ENCODE data around the gene MTARC1. TPM values are rescaled to one million over a fixed set of nuclear protein-coding genes. Genes with fewer than 3 reads are reported as not detected.

The MTARC1 gene
- polyA plus RNA-seq, 3 donors = 18.2 to 325 (median 136) TPM

DNA sequence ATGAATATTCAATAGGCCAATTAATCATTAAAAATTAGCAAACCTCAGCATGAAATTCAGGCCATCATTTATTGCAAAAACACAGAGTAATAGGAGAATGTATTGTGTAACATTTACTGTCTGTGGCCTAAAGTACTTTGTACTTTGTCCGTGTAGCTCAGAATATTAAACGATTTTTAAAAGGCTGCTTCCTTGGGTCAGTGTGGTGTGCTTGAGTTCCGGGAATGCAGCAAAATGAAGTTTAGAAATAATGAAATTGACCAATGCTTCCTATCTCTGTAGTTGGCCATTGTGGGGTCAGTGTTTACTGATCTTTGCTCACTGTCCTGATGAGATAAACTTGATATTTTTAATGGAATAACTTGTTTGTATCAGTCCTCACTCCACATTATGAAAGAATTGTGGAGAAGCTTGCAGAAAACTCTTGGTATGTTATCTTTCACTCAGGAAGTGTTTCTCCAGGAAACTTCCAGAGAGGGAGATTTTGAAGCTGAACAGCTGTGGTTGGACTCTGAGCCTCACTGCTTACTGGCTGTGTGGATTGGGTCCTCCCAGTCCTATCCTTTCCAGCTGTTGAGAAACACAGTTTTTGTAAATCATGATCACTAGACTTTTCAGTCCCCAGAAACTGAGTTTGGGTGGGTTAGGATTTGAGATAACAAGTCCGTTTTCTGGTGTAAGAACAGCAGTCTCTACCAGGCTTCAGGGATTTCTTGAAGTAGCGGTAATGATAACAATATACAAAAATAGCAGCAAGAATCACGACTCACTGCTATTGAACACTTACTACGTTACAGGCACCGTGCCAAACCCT lies 19.2 kb upstream of the MTARC1 start:
- no peak overlapping the region for H3K27ac ChIP-seq (ENCODE audit: low read depth, low read length)
- WGBS, 3 donors = 34 to 35% (median 35%) methylated on average over 8 of the region's 8 CpGs

DNA sequence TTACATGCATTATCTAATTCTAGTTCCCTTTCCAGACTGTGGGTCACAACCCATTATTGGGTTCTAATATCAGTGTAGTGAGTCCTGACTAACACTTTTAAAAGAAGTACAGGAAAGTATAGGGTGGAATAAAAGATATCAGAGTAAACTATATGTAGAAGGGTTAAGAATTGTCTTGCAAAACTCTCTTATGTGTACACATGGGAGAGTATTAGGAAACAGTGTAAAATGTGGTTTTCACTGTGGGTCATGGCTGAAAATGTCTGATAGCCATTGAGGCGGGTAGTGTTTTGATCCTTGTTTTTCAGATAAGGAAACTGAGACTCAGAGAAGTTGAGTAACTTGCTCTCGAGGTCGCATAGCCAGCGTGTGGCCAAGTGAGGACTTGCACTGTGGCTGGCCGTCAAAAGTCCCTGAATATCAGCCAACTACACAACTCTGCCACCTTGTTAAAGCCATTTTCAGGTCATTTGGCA lies 18.5 kb upstream of the MTARC1 start:
- 28 to 43% (median 42%) methylated on average over 5 of the region's 5 CpGs for WGBS, 3 donors
- H3K27ac ChIP-seq (ENCODE audit: low read depth, low read length) = no peak overlapping the region

DNA sequence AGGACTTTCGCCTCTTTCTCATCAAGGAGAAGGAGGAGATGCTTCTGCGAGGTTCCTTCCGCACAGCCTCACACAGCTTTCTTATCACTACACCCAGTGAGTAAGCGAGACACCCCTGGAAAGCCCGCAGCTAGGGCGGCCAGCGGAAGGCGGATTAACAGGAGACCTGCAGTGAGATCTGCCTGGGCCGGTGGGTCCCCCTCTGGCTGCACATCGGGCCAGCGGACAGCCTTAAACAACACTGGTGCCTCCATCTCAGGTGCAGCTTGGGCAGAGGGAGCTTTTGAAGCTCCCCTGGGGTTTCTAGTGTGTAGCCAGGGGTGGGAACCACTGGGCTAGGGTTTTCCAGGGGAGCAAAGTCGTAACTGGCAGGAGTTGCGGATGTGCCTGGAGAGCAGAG lies 17.5 kb upstream of the MTARC1 start:
- H3K27ac ChIP-seq (ENCODE audit: low read depth, low read length) = no peak overlapping the region
- 94 to 98% (median 95%) methylated on average over 13 of the region's 13 CpGs for WGBS, 3 donors

DNA sequence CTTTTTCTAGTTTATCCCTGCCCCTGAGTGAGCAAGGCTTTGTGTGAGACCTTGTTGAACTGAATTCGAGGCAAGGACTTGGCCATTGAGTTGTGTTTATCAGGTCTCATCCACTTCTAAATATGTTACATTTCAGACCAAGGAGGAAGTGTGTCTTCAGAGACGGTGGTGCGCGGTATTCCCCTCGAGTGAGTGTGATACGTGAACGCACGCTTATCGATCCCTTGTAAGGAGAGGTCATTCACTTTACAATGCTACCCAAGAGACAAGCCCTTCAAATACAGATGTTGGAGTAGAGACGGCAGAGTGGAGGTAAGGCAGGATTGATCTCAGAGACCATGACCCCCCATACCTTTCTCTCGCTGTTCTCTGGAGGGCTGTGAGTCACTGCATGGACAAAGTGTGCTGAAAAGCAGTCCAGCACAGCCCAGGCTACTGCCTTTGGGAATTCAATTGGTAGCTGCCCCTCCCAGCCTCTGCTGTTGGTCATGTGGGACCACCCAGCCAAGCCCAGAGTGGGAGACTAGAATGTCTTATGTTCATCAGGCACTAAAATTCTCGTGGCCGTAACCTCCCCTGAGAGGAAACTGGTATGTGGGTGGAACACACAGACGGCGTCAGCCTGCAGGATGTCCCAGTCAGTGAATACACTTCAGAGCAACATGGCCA lies 16.3 kb upstream of the MTARC1 start:
- H3K27ac ChIP-seq (ENCODE audit: low read depth, low read length) = no peak overlapping the region
- 75 to 89% (median 80%) methylated on average over 15 of the region's 15 CpGs for WGBS, 3 donors

DNA sequence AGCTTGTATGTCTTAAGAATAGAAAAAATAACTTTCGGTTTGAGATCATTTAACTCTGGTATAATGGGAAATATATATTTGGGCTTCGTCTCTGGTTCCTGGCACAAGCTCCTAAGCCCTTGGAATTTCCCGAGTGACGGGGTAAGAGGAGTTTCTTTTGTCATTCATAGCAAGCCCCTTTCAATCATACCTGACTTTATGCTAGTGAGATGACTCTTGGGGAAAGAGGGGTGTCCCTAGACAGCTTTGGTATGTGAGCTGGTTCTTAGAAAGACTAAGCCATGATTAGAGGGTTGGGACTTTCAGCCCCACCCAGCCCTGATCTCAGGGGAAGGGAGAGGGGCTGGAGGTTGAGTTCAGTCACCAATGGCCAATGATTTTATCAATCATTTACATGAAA lies 13.9 kb upstream of the MTARC1 start:
- WGBS, 3 donors = 86 to 91% (median 91%) methylated on average over 4 of the region's 4 CpGs
- H3K27ac ChIP-seq (ENCODE audit: low read depth, low read length) = no peak overlapping the region

DNA sequence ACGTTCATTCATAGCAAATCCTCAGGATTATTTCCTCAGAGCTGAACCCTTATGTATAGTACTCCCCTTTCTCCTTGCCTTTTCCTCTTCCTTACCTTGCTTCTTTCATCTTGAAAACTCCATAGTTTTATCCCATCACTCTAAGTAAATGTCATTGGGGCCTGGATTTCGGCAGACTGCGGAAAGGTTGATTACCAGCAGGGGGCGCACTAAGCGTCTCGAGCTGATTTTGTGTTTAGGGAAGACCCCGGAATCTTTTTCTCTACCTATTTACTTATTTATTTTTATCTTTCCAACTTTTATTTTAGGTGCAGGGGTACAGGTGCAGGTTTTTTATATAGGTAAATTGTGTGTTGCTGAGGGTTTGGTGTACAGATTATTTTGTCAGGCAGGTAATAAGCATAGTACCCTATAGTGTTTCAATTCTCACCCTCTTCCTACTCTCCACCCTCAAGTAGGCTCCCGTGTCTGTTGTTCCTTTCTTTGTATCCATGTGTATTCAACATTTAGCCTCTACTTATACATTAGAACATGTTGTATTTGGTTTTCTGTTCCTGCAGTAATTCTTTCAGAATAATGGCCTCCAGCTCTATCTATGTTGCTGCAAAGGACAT lies 11.4 kb upstream of the MTARC1 start:
- H3K27ac ChIP-seq (ENCODE audit: low read depth, low read length) = no peak overlapping the region
- 25 to 34% (median 26%) methylated on average over 8 of the region's 8 CpGs for WGBS, 3 donors

DNA sequence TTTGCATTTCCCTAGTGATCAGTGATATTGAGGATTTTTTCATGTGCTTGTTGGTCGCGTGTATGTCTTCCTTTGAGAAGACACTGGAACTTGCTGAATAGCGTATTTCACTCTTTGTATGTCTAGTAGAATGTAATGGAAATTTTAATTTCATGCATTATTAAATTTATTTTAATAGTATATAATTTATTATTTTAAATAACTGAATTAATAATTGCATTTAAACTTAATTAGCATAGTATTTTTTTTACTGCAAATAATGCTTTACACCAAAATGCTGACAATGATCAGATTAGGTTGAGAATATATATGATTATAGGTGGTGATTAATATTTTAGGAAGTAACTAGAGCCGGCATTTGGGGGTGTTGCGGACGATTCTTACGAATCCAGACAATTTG lies 10.5 kb upstream of the MTARC1 start:
- no peak overlapping the region for H3K27ac ChIP-seq (ENCODE audit: low read depth, low read length)
- WGBS, 3 donors = 87 to 91% (median 87%) methylated on average over 7 of the region's 7 CpGs

DNA sequence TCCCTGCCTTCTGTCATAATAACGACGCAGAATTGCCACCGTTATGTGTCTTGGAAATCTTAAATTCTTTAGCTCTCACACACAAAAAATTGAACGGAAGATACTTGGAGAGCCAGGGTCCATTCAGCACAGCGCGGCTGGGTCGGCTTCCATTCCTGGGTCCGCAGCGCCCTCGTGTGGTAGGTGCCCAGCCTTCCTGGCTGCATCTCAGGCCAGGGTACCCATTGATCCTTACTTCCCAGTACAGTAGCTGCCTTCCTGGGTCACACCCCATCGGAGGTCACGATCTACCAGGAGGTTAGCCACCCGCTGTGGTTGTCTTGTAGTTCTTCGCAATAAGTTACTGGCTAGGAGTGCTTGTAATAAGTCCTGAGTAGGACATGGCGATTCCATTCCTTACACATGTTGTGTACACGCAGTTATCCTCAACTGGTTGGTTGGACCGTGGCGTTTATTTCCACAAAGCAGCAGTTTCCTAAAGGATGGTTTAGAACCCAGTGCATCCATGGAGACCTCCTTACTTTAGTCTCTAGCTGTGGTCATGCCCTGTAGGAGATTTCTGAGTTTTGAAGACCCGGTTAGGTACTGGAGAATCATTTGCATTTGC lies 9.9 kb upstream of the MTARC1 start:
- H3K27ac ChIP-seq (ENCODE audit: low read depth, low read length) = no peak overlapping the region
- WGBS, 3 donors = 28 to 31% (median 29%) methylated on average over 19 of the region's 19 CpGs

DNA sequence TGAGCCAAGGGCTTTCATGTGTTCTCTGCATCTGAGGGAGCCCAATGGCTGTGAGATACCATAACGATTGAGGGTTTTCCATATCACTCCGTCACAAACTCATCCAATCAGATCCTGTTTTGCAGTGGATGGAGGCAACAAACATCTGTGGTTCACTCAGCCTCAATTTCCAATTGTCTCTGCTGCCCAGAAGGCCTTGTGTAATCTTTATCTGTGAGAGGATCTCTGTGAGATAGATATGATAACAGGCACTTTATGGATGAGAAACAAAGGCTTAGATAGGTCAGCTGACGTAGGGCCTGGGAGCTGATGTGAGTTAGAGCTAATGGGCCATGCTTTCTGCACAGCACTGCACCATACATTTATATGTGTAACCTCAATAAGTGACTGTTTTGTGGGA lies 3.3 kb upstream of the MTARC1 start:
- H3K27ac ChIP-seq (ENCODE audit: low read depth, low read length) = no peak overlapping the region
- 82 to 87% (median 84%) methylated on average over 3 of the region's 3 CpGs for WGBS, 3 donors

DNA sequence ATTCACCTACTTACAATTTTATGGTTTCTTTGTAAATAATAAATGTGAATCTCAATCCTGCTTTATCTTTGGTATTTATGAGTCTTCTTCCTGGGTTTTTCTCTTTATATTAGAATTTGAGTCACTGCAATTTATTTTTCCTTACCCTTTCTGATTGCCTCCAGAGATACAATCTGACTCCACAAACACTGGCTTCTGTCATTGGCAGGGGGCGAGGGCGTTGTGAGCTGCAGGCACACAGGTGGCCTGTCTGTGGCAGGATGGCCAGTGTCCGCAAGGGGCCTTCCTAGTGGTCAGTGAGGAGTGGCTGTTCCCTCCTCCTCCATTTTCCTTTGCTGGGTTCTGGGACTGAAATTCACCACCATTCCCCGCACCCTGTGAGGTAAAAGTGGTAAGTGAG lies 2.0 kb upstream of the MTARC1 start:
- WGBS, 3 donors = 88 to 91% (median 91%) methylated on average over 4 of the region's 4 CpGs
- H3K27ac ChIP-seq (ENCODE audit: low read depth, low read length) = no peak overlapping the region

DNA sequence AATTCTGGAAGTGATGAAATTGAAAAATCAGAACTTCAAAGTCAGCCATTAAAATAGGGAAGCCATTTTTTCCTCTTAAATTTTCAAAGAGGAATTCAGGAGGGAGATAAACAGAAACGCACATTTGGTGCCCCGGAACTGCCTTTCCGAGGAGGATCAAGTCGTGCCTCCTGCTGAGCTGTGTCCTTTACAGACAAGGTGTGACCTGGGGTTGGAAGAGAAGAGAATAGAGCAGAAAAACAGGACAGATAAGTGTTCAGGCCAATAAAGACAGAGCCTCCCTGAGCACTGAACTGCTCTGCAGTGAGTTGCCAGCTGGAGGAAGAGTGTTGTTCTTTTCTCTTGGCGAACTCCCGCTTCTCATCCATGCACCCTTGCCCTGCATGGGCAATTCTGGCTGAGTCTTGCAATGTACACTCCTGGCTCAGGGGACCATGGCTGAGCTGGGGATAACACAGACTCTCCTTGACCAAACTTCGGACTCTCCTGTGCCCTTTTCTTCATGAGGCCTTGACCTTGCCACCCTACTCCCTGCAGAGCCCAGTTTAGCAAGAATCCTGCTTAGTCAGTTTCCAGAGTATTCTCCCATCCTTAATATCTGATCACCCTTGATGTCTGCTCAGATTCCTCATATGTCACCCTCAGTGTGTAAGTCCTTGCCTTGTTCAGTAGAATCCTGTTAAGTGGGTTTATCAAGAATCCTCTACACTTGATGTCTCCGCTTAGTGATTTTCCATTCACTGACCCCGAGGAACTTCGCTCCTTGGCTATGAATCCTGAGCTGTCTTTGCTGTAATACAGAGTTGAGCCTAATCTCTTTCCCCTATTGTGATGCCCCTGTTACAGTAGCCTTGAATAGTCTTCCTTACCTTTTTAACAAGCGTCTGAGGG lies 1.3 kb upstream of the MTARC1 start:
- WGBS, 3 donors = 84 to 91% (median 90%) methylated on average over 11 of the region's 11 CpGs
- no peak overlapping the region for H3K27ac ChIP-seq (ENCODE audit: low read depth, low read length)

DNA sequence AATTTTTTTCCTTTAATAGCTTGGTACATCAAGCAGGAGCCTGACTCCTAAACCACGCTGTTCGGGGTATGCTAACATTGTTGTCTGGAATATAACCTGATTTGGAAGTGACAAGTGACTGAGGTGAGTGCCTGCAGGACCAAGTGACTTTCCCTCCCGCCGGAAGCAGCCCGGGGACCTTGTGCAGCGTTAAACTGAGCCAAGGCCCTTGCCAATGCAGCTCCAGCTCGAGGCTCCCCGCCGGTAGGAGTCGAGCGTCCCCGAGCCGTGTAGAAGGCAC lies 716 bp upstream of the MTARC1 start:
- 15 to 29% (median 24%) methylated on average over 13 of the region's 13 CpGs for WGBS, 3 donors
- no peak overlapping the region for H3K27ac ChIP-seq (ENCODE audit: low read depth, low read length)

DNA sequence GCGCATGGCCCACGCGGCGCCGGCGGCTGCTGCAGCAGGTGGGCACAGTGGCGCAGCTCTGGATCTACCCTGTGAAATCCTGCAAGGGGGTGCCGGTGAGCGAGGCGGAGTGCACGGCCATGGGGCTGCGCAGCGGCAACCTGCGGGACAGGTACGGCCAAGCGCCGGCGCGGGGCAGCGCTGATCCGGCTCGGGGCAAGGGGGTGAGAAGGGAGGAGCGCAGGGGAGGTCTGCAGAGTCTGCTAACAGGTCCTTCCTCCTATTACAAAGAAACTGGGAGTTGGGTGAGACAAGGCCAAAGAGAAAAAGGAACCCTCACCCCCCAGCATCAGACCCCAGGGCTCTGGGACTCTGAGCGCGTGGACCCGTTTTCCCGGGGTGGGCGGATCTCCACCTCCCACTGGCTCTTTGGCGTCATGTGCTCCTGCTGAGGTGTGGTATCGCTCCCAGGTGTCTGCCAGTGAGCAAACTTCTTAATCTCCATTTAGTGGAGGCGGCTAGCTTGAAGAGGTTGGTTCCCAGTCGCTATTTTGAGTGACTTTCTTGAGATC lies 431 bp downstream of the MTARC1 start:
- WGBS, 3 donors = 2 to 6% (median 6%) methylated on average over 32 of the region's 32 CpGs

DNA sequence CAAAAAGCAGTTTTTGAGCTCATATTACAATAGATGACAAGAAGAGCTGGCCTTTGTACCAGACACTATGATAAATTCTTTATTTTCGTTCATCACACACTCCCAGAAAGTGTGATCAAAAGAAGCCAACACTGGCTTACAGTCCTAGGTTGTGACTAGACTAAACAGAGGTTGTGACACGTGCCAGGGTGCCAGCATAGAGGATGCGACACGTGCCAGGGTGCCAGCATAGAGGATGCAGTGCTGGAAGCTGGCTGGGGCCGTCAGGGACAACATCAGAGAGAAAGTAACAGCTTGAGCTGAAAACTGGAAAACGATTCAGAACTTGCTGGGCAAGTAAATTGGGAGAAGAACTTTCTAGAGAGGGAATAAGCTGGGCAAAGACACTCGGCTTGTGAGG lies 2.2 kb downstream of the MTARC1 start:
- WGBS, 3 donors = 63 to 85% (median 65%) methylated on average over 7 of the region's 7 CpGs
- H3K27ac ChIP-seq (ENCODE audit: low read depth, low read length) = no peak overlapping the region

More for the DNA sequence above, 431 bp downstream of the MTARC1 start:
- no peak overlapping the region for H3K27ac ChIP-seq (ENCODE audit: low read depth, low read length)

DNA sequence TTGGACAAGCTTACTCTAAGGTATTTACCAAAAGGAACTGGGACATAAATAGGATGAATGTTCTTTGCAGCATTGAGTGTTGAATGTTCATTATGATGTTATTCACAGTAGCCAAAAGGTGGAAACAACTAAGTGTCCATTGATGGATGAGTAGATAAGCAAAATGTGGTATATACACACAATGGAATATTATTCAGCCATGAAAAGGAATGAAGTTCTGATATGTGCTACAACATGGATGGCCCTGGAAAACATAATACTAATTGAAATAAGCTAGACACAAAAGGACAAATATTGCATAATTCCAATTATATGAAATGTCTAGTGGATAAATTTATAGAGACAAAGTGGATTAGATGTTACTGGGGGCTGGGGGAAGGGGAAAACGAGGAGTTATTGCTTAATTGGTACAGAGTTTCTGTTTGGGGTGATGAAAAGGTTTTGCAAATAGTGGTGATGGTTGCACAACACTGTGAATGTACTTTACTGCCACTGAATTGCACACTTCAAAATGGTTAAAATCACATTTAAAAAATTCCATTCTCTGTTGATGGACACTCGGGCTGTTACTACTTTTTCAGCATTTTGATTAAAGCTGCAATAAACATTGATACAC lies 2.9 kb downstream of the MTARC1 start:
- H3K27ac ChIP-seq (ENCODE audit: low read depth, low read length) = no peak overlapping the region
- WGBS, 3 donors = 49 to 75% (median 55%) methylated on average over 2 of the region's 2 CpGs

DNA sequence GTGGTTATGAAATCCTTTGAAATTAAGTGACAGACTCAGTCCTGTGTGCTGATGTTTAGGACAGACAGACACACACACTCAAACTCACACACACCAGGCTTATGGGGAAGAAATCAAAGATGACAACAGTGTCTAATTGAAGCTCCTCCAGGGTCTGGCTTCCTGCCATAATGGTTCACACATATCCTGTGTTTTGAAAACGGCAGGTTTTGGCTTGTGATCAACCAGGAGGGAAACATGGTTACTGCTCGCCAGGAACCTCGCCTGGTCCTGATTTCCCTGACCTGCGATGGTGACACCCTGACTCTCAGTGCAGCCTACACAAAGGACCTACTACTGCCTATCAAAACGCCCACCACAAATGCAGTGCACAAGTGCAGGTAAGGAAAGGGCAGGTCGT lies 4.6 kb downstream of the MTARC1 start:
- WGBS, 3 donors = 26 to 55% (median 29%) methylated on average over 6 of the region's 6 CpGs
- H3K27ac ChIP-seq (ENCODE audit: low read depth, low read length) = no peak overlapping the region

DNA sequence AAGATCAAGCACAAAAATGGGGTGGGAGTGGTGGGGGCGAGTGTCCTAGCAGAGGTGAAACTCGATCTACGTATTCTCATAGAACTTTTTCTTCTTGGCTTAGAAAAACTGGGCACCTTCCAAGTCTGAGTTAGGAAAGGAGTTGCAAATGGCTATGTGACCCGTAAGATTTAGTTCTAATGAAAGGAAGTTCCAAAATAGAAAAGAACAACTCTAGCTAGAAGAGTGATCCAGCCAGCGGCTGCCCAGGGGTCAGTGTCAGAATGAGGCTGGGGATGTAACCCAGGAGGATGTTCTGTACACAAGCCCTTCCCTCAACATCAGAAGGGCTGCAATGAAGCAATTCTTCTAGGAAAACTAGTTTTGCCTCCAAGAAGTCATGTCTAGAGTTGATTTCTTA lies 5.2 kb downstream of the MTARC1 start:
- no peak overlapping the region for H3K27ac ChIP-seq (ENCODE audit: low read depth, low read length)
- WGBS, 3 donors = 42 to 70% (median 48%) methylated on average over 5 of the region's 5 CpGs

DNA sequence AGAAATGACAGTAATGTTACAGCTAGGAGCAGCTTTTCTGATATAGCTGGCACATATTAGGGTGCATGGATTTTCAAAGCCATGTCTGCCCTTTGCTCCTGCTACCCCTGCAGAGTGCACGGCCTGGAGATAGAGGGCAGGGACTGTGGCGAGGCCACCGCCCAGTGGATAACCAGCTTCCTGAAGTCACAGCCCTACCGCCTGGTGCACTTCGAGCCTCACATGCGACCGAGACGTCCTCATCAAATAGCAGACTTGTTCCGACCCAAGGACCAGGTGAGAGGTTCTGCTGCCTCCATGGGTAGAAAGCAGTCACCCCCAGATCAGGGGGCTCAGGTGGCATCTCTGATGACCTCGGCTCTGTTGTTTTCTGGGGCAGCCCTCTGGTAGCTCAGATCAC lies 9.8 kb downstream of the MTARC1 start:
- H3K27ac ChIP-seq (ENCODE audit: low read depth, low read length) = no peak overlapping the region
- 90 to 93% (median 92%) methylated on average over 10 of the region's 10 CpGs for WGBS, 3 donors
